Fibroblast of peridontal ligament (primary cell): ENCODE data around the gene GFOD1.
"Not testable (repeated sequence)": the region's sequence is repeated elsewhere in the genome, so short reads cannot be mapped to it uniquely, and the experiment has no call there.

Experiments used
- DNase-seq: peaks from one replicate; pipeline ENCODE4 v3.0.0-alpha.2; 2010; ENCODE audit errors: extremely low read depth

GFOD1 gene

GRCh38 chr6:13445005-13445743 is 42.2 kb downstream of the GFOD1 start:
- DNase-seq: peak; percentile 59

GRCh38 chr6:13444604-13445003 is 42.8 kb downstream of the GFOD1 start:
- DNase-seq: no peak

- DNase-seq: not testable (repeated sequence)
Observed at GRCh38 chr6:13443978-13444377, 43.4 kb downstream of the GFOD1 start.

- DNase-seq: no peak
Observed at GRCh38 chr6:13441778-13442177, 45.6 kb downstream of the GFOD1 start.

- DNase-seq: no peak
Observed at GRCh38 chr6:13439644-13440043, 47.8 kb downstream of the GFOD1 start.

GRCh38 chr6:13438126-13438525 is 49.3 kb downstream of the GFOD1 start:
- no peak for DNase-seq

- DNase-seq: no peak
Observed at GRCh38 chr6:13437218-13437996, 50.0 kb downstream of the GFOD1 start.

GRCh38 chr6:13436399-13437217 is 50.8 kb downstream of the GFOD1 start:
- DNase-seq: no peak

GRCh38 chr6:13435477-13436246 is 51.7 kb downstream of the GFOD1 start:
- DNase-seq: no peak

GRCh38 chr6:13434777-13435176 is 52.6 kb downstream of the GFOD1 start:
- DNase-seq: no peak

GRCh38 chr6:13434135-13434775 is 53.1 kb downstream of the GFOD1 start:
- not testable (repeated sequence) for DNase-seq

- DNase-seq: no peak
Observed at GRCh38 chr6:13433709-13434121, 53.7 kb downstream of the GFOD1 start.

- peak; percentile 49 for DNase-seq
Observed at GRCh38 chr6:13432526-13433184, 54.7 kb downstream of the GFOD1 start.

- DNase-seq: no peak
Observed at GRCh38 chr6:13431861-13432465, 55.4 kb downstream of the GFOD1 start.

GRCh38 chr6:13431059-13431656 is 56.2 kb downstream of the GFOD1 start:
- no peak for DNase-seq

GRCh38 chr6:13429406-13429753 is 58.0 kb downstream of the GFOD1 start:
- no peak for DNase-seq

GRCh38 chr6:13428583-13429405 is 58.6 kb downstream of the GFOD1 start:
- no peak for DNase-seq

GRCh38 chr6:13427801-13428582 is 59.4 kb downstream of the GFOD1 start:
- no peak for DNase-seq
